GM12878 (cell line): ENCODE data around the gene SMAD4. TPM values are rescaled to one million over a fixed set of nuclear protein-coding genes. Genes with fewer than 3 reads are reported as not detected.

Experiments
- ATAC-seq: fragments of 200-7000 bp; cut with Tn5 transposase; 3 replicates; pipeline ENCODE4 v1.9.1; 2020; ENCODE audit warnings: mild to moderate bottlenecking, moderate library complexity
- BruUV-seq: library from RNA; stranded (reverse); fragments of 400-500 nt; replicated peaks from 2 replicates; lab custom pipeline; 2021; lab: Mats Ljungman, UMichigan
- CTCF ChIA-PET: fragments of 300-600 bp; sonication (Branson Sonifier 250); formaldehyde crosslinking; extraction: SDS; loops from one replicate; lab custom pipeline; 2021; ENCODE audit warnings: inconsistent platforms; lab: Yijun Ruan, JAX
- POLR2A ChIA-PET: fragments of 350-600 bp; formaldehyde crosslinking; extraction: SDS; loops from one replicate; lab custom pipeline; 2021; ENCODE audit warnings: inconsistent platforms; lab: Charles Lee
- RAD21 ChIA-PET: fragments of 300-600 bp; sonication (Branson Sonifier 250); formaldehyde crosslinking; loops from one replicate; lab custom pipeline; 2023; ENCODE audit warnings: antibody characterized with exemption; ENCODE audit not compliant: unreplicated experiment; lab: Charles Lee
- SMC1A ChIA-PET: fragments of 300-600 bp; sonication (Branson Sonifier 250); formaldehyde crosslinking; loops from one replicate; lab custom pipeline; 2023; ENCODE audit not compliant: unreplicated experiment, uncharacterized antibody; lab: Charles Lee
- DNase-seq: peaks from one replicate; pipeline ENCODE4 v3.0.0-alpha.2; 2011; ENCODE audit warnings: low read depth, low spot score
- FAIRE-seq: peaks from 3 replicates; lab custom pipeline; 2011; peaks lifted over from hg19 to GRCh38; lab: Jason Lieb, UNC
- H2AFZ ChIP-seq: 2 replicates; pipeline ENCODE4 v1.6.0; 2011; ENCODE audit warnings: low read depth, low read length, control low read depth; ENCODE audit not compliant: control insufficient read depth
- H3K27ac ChIP-seq: 2 replicates; pipeline ENCODE4 v1.5.1; 2011; ENCODE audit warnings: control low read depth; ENCODE audit not compliant: control insufficient read depth, insufficient read depth
- H3K27me3 ChIP-seq, 2 experiments: replicated peaks in 1 of 2; 2 replicates each; pipeline versions ENCODE4 v1.6.0 to v1.6.1; 2011; ENCODE audit warnings: low read length in 1 of 2; ENCODE audit not compliant: control insufficient read depth in 2 of 2, insufficient read depth in 2 of 2
- H3K36me3 ChIP-seq, 2 experiments: 2 replicates each; pipeline ENCODE4 v1.5.1; 2011; ENCODE audit warnings: low read length in 1 of 2; ENCODE audit not compliant: control insufficient read depth in 2 of 2, insufficient read depth in 2 of 2
- H3K4me1 ChIP-seq: 2 replicates; pipeline ENCODE4 v1.6.1; 2011; ENCODE audit warnings: mild to moderate bottlenecking, low read length, moderate library complexity, mixed read lengths; ENCODE audit not compliant: control insufficient read depth, insufficient read depth
- H3K4me2 ChIP-seq: 2 replicates; pipeline ENCODE4 v1.6.0; 2011; ENCODE audit warnings: control low read depth; ENCODE audit not compliant: control insufficient read depth, insufficient read depth
- H3K4me3 ChIP-seq: fragments of 200-600 bp; sonication (generic); 2 replicates; pipeline ENCODE4 v1.5.1; 2016
- H3K79me2 ChIP-seq: 2 replicates; pipeline ENCODE4 v1.6.0; 2011; ENCODE audit warnings: low read length; ENCODE audit not compliant: control insufficient read depth, insufficient read depth
- H3K9ac ChIP-seq: 2 replicates; pipeline ENCODE4 v1.8.0; 2011; ENCODE audit warnings: low read length, control low read depth, mixed read lengths; ENCODE audit not compliant: control insufficient read depth, insufficient read depth
- H3K9me3 ChIP-seq: replicated peaks from 3 replicates; pipeline ENCODE4 v1.5.1; 2011; ENCODE audit warnings: mild to moderate bottlenecking, low read length; ENCODE audit not compliant: control insufficient read depth, insufficient read depth
- H4K20me1 ChIP-seq: 2 replicates; pipeline ENCODE4 v1.6.0; 2011; ENCODE audit not compliant: control insufficient read depth, insufficient read depth
- BCL11A ChIP-seq: IDR thresholded peaks from 2 replicates; pipeline ENCODE4 v1.6.1; 2011; ENCODE audit warnings: low read depth, low read length
- BCLAF1 ChIP-seq: fragments of 450-650 bp; IDR thresholded peaks from 2 replicates; pipeline ENCODE4 v1.6.1; 2017; ENCODE audit warnings: antibody characterized with exemption, mild to moderate bottlenecking, moderate library complexity
- JUND ChIP-seq: IDR thresholded peaks from 2 replicates; pipeline ENCODE4 v1.6.1; 2012; ENCODE audit warnings: low read depth, mild to moderate bottlenecking, low read length, improper control_type of control experiment, moderate library complexity
- REST ChIP-seq: IDR thresholded peaks from 2 replicates; pipeline ENCODE4 v1.6.1; 2012; ENCODE audit warnings: mild to moderate bottlenecking, low read depth, low read length
- TCF7 ChIP-seq: IDR thresholded peaks from 2 replicates; pipeline ENCODE4 v1.6.1; 2014; ENCODE audit warnings: antibody characterized with exemption, borderline replicate concordance
- ZNF592 ChIP-seq: fragments of 450-650 bp; IDR thresholded peaks from 2 replicates; pipeline ENCODE4 v1.6.1; 2017; ENCODE audit warnings: mild to moderate bottlenecking, moderate library complexity
- WGBS: methylation state at CpG from one replicate; pipeline ENCODE4 v1.1.6; 2016; ENCODE audit warnings: low lambda C conversion rate; ENCODE audit not compliant: insufficient replicate concordance, insufficient coverage; ENCODE audit errors: missing lambda C conversion rate; 5-methylcytosine and 5-hydroxymethylcytosine counted together
- in situ Hi-C: fragments of 300-500 bp; cut with MboI; formaldehyde crosslinking; loops from 9 replicates; pipeline ENCODE4 v1.14.3; 2018; ENCODE audit warnings: mixed read lengths
- intact Hi-C: fragments of 100-400 bp; cut with micrococcal nuclease; formaldehyde crosslinking; loops from one replicate; pipeline ENCODE4 v1.14.2; 2022; ENCODE audit not compliant: unreplicated experiment
- polyA plus RNA-seq, 11 experiments: library from polyadenylated mRNA; depleted of rRNA in 4 of 11; unstranded in 6 of 11; stranded (reverse) in 5 of 11; fragments of >200 nt; fragmentation: Nextera tagmentation in 4 of 11; fragmentation: Illumina TruSeq in 1 of 11; extraction: Ambion mirVana in 4 of 11; extraction: Trizol in 1 of 11; gene quantifications; 1 replicate in 1 of 11; 2 replicates in 10 of 11; pipeline versions ENCODE4 v1.2.1 to v1.2.3, GENCODE V29; 2011 to 2016; ENCODE audit warnings: inconsistent platforms in 2 of 11, missing spikeins in 2 of 11, low read depth in 1 of 11
- total RNA-seq, 4 experiments: library from RNA; depleted of rRNA in 3 of 4; stranded (reverse); fragments of >200 nt in 3 of 4; fragmentation: Illumina TruSeq in 1 of 4; extraction: Trizol in 1 of 4; gene quantifications; 2 replicates each; pipeline versions ENCODE4 v1.2.1 to v1.2.3, GENCODE V29; 2013 to 2021

The SMAD4 gene
- total and polyA plus RNA-seq, 10 of the 15 experiments (the other 5 are each of a cell fraction or from before 2014, with no cell fraction given), result 9.6 to 99.9 (median 37.5) TPM

- in situ Hi-C loops, result loop anchor here (25.0 kb wide), 3 partner anchors 265 to 1790 kb away; no protein-coding TSS in a partner anchor
- Histone ChIP-seq H4K20me1 (no peaks in the 10 kb centered on the region), H3K9ac (no peak overlapping the region), H3K27ac (no peak overlapping the region), H3K4me1 (no peaks in the 10 kb centered on the region), H3K27me3 (no peaks in the 10 kb centered on the region), H3K36me3 (no peaks in the 10 kb centered on the region), H3K4me2 (no peak overlapping the region), H3K9me3 (no peaks in the 10 kb centered on the region), H2AFZ (no peak overlapping the region), H3K4me3 (no peak overlapping the region), H3K79me2 (no peaks in the 10 kb centered on the region)
- RAD21 ChIA-PET, result no interaction called here
- SMC1A ChIA-PET, result no interaction called here
- intact Hi-C loops, result no loop called here
- CTCF ChIA-PET, result interaction anchor here (0.6 to 1.1 kb wide), 3 partner anchors 14 to 144 kb away, joined by 3 to 4 read pairs (median 3); no protein-coding TSS in a partner anchor
- DNase-seq (no peak), ATAC-seq (no peak), FAIRE-seq (no peak)
- no peak for TF ChIP-seq JUND
- no peak for TF ChIP-seq BCLAF1
- no peak for TF ChIP-seq ZNF592
- no peak for TF ChIP-seq BCL11A
- no peak for TF ChIP-seq REST
- no peak for TF ChIP-seq TCF7
- POLR2A ChIA-PET, result no interaction called here
- BruUV-seq, result no TSS peak
- 59% methylated on average over 19 of the region's 19 CpGs for WGBS
Observed at GRCh38 chr18:51122266-51123045, 92.4 kb downstream of the SMAD4 start.
